Thoracic aorta (tissue), 2 donors: ENCODE results near the gene ABCA9. TPM values are rescaled to one million over a fixed set of nuclear protein-coding genes. Genes with fewer than 3 reads are reported as not detected.

Source experiments
- ATAC-seq: fragments of 150-250 bp; one replicate; pipeline ENCODE4 v1.8.0; 2017; ENCODE audit warnings: low read depth; ENCODE audit not compliant: insufficient number of reproducible peaks, low FRiP score
- DNase-seq: peaks from one replicate; pipeline ENCODE4 v3.0.0-alpha.2; 2020; ENCODE audit warnings: low spot score
- H3K27ac ChIP-seq, 2 donors: fragments of 200-600 bp; sonication (generic); 1 replicate in 1 of 2; 2 replicates in 1 of 2; pipeline ENCODE4 v1.5.1; 2016; ENCODE audit warnings: mild to moderate bottlenecking in 2 of 2, moderate library complexity in 2 of 2
- H3K27me3 ChIP-seq: fragments of 200-600 bp; sonication (generic); replicated peaks from 2 replicates; pipeline ENCODE4 v1.6.0; 2016; ENCODE audit warnings: mild to moderate bottlenecking; ENCODE audit not compliant: insufficient read depth
- H3K36me3 ChIP-seq: fragments of 200-600 bp; sonication (generic); one replicate; pipeline ENCODE4 v1.5.1; 2016
- H3K4me1 ChIP-seq, 2 donors: fragments of 200-600 bp; sonication (generic); 1 replicate in 1 of 2; 2 replicates in 1 of 2; pipeline versions ENCODE4 v1.5.1 to v1.6.0; 2016; ENCODE audit warnings: low read depth in 2 of 2, mild to moderate bottlenecking in 1 of 2; ENCODE audit not compliant: control insufficient read depth in 1 of 2
- H3K4me3 ChIP-seq: fragments of 200-600 bp; sonication (generic); 2 replicates; pipeline ENCODE4 v1.5.1; 2016; ENCODE audit warnings: mild to moderate bottlenecking
- H3K9me3 ChIP-seq: fragments of 200-600 bp; sonication (generic); 2 replicates; pipeline ENCODE4 v1.5.1; 2016
- CTCF ChIP-seq: fragments of 200-600 bp; sonication (generic); IDR thresholded peaks from one replicate; pipeline ENCODE4 v1.5.1; 2019; ENCODE audit warnings: antibody characterized with exemption
- total RNA-seq, 2 donors: library from RNA; depleted of rRNA; stranded (reverse); fragments of >200 nt; gene quantifications; one replicate each; pipeline versions ENCODE4 v1.1.0 to v1.2.3, GENCODE V29; 2016

The ABCA9 gene
- total RNA-seq, 2 donors from 2014 or later = 31.5 to 38.6 TPM

- ATAC-seq = no peak
- Histone ChIP-seq H3K4me1 (peaks cover 0 to 6% of the 10 kb centered on the region in 2 donors), H3K36me3 (no peaks in the 10 kb centered on the region), H3K9me3 (no peaks in the 10 kb centered on the region), H3K27ac (no peak overlapping the region), H3K27me3 (no peaks in the 10 kb centered on the region), H3K4me3 (no peak overlapping the region)
- no peak for DNase-seq
- no peak for TF ChIP-seq CTCF
These were observed 3.3 kb upstream of the ABCA9 start for GRCh38 chr17:69064001-69064400.

- ATAC-seq (no peak), DNase-seq (no peak)
- Histone ChIP-seq H3K27me3 (no peaks in the 10 kb centered on the region), H3K4me1 (peaks cover 0 to 6% of the 10 kb centered on the region in 2 donors), H3K36me3 (no peaks in the 10 kb centered on the region), H3K9me3 (no peaks in the 10 kb centered on the region), H3K27ac (no peak overlapping the region), H3K4me3 (no peak overlapping the region)
- no peak for TF ChIP-seq CTCF
These were observed 2.3 kb upstream of the ABCA9 start for GRCh38 chr17:69062860-69063581.

GRCh38 chr17:69061721-69062556, 1.2 kb upstream of the ABCA9 start:
- no peak overlapping the region for H3K4me3 ChIP-seq
- no peak overlapping the region for H3K27ac ChIP-seq
- H3K36me3 ChIP-seq = no peaks in the 10 kb centered on the region
- H3K27me3 ChIP-seq = no peaks in the 10 kb centered on the region
- H3K9me3 ChIP-seq = no peaks in the 10 kb centered on the region
- ATAC-seq = no peak
- no peak for DNase-seq
- H3K4me1 ChIP-seq = peaks cover 0 to 6% of the 10 kb centered on the region in 2 donors
- TF ChIP-seq CTCF = no peak

- H3K4me3 ChIP-seq = no peak overlapping the region
- TF ChIP-seq CTCF = no peak
- peaks cover 3% of the 10 kb centered on the region for H3K9me3 ChIP-seq
- no peak for DNase-seq
- peaks cover 0 to 6% of the 10 kb centered on the region in 2 donors for H3K4me1 ChIP-seq
- no peak overlapping the region for H3K27ac ChIP-seq
- ATAC-seq = no peak
- no peaks in the 10 kb centered on the region for H3K27me3 ChIP-seq
- no peaks in the 10 kb centered on the region for H3K36me3 ChIP-seq
These were observed 1.1 kb downstream of the ABCA9 start for GRCh38 chr17:69059458-69060175.

- Histone ChIP-seq H3K9me3 (peaks cover 3% of the 10 kb centered on the region), H3K4me3 (no peak overlapping the region), H3K4me1 (peaks cover 0 to 6% of the 10 kb centered on the region in 2 donors), H3K27me3 (no peaks in the 10 kb centered on the region), H3K27ac (no peak overlapping the region), H3K36me3 (no peaks in the 10 kb centered on the region)
- no peak for ATAC-seq
- no peak for DNase-seq
- no peak for TF ChIP-seq CTCF
These were observed 2.6 kb downstream of the ABCA9 start for GRCh38 chr17:69058165-69058564.
